C4-2B (cell line): Measurements from ENCODE around the gene ARFGAP1.

Experiments used
- H3K27ac ChIP-seq: fragments of 450-650 bp; 2 replicates; pipeline ENCODE4 v1.5.1; 2017
- CTCF ChIP-seq: fragments of 450-650 bp; conservative IDR thresholded peaks from 2 replicates; pipeline ENCODE4 v1.5.1; 2017; ENCODE audit warnings: mild to moderate bottlenecking
- ZFX ChIP-seq: fragments of 450-650 bp; IDR thresholded peaks from 2 replicates; pipeline ENCODE4 v1.6.1; 2017

The ARFGAP1 gene

GRCh38 chr20:63261060-63261794 lies 11.4 kb upstream of the ARFGAP1 start:
- TF ChIP-seq ZFX (no peak), CTCF (no peak)
- H3K27ac ChIP-seq, result no peak overlapping the region

GRCh38 chr20:63261795-63262528 lies 10.7 kb upstream of the ARFGAP1 start:
- no peak overlapping the region for H3K27ac ChIP-seq
- no peak for TF ChIP-seq CTCF
- no peak for TF ChIP-seq ZFX

DNA sequence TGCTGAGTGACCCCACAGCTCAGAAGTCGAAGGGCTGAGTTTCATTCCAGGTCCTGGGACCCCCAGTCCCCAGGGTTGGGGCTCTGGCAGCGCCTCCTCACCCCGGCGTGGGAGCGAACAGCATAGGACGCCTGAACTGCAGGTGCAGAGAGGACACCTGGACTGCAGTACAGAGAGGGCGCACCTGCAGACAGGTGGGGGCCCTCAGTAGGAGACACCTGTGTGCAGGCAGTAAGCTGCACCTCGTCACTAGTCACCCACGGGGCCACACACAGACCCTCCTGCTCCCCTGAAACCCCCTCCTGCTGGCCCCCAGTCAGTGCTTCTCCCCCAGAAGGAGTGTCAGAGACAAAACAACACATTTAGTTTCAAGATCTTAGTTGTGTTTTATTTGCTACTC lies 9.8 kb upstream of the ARFGAP1 start:
- TF ChIP-seq CTCF (no peak), ZFX (no peak)
- no peak overlapping the region for H3K27ac ChIP-seq

GRCh38 chr20:63264000-63264399 lies 8.6 kb upstream of the ARFGAP1 start:
- H3K27ac ChIP-seq, result no peak overlapping the region
- TF ChIP-seq ZFX, result no peak

GRCh38 chr20:63264519-63264918 lies 8.1 kb upstream of the ARFGAP1 start:
- no peak overlapping the region for H3K27ac ChIP-seq
- no peak for TF ChIP-seq CTCF
- TF ChIP-seq ZFX, result no peak

DNA sequence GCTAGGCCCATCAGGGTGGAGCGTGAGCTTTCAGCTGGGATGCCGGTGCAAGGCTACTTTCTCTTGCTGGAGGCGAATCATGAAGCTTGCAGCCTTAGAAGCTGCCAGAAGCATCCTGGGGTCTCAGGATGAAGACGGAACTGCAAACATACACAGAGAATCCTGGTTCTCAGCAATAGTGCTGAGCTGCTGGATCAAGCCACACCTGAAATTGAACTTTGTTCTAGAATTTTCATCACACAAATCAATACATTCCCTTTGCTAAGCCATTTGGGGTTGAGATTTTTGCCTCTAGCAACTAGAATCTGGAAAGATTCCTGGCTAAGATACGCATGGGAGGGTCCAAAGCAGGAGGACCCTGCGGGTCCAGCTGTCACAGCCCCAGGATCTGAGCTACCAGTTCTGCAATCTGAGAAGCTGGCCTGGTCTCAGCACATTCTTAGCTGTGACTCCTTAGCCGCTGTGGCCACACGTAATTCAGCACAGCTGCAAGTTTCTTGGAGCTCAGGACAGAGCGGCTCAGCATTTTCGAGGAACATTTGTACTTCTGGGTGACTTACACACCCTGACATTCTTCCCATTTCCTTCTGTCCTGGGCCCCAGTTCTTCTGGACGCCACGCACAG lies 6.6 kb upstream of the ARFGAP1 start:
- TF ChIP-seq CTCF, result no peak
- TF ChIP-seq ZFX, result no peak
- no peak overlapping the region for H3K27ac ChIP-seq

DNA sequence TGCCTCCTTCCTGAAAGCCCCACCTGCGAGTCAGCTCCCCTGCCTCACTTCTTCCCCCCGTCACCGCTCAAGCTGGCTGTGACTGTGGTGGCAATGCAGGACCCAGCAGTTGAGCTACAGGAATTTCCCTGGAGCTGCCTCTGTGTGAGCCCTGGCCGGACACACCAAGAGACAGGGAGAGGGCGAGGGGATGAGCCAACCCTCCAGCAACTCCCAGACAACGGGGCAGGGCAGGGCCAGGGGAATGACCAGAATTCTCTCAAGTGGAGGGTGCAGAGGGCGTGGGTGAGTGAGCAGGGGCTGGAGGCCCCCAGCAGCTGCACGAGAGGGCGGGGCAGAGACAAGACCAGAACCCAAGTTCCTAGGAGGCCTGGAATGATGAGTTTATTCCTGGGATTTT lies 4.9 kb upstream of the ARFGAP1 start:
- H3K27ac ChIP-seq, result no peak overlapping the region
- TF ChIP-seq CTCF (no peak), ZFX (no peak)
